Transverse colon (tissue), 4 donors: ENCODE measurements around the gene MTHFD1.

Experiments
- CTCF ChIP-seq, 5 experiments: fragments of 200-600 bp in 3 of 5; fragments of 450-650 bp in 2 of 5; sonication (generic) in 3 of 5; IDR thresholded peaks; 1 replicate in 2 of 5; 2 replicates in 3 of 5; pipeline ENCODE4 v1.5.1; 2016 to 2017; ENCODE audit warnings: antibody characterized with exemption in 5 of 5, inconsistent platforms in 3 of 5, mild to moderate bottlenecking in 2 of 5, moderate library complexity in 1 of 5
- EP300 ChIP-seq: sonication (generic); formaldehyde crosslinking; IDR thresholded peaks from one replicate; pipeline ENCODE4 v1.6.1; 2017; ENCODE audit warnings: antibody characterized with exemption, low read depth
- POLR2A ChIP-seq: fragments of 450-650 bp; IDR thresholded peaks from one replicate; pipeline ENCODE4 v1.6.1; 2016; ENCODE audit warnings: antibody characterized with exemption, mild to moderate bottlenecking, moderate library complexity
- POLR2AphosphoS5 ChIP-seq, 3 donors: sonication (generic); formaldehyde crosslinking; IDR thresholded peaks; one replicate each; pipeline ENCODE4 v1.6.1; 2016; ENCODE audit warnings: antibody characterized with exemption in 3 of 3

DNA sequence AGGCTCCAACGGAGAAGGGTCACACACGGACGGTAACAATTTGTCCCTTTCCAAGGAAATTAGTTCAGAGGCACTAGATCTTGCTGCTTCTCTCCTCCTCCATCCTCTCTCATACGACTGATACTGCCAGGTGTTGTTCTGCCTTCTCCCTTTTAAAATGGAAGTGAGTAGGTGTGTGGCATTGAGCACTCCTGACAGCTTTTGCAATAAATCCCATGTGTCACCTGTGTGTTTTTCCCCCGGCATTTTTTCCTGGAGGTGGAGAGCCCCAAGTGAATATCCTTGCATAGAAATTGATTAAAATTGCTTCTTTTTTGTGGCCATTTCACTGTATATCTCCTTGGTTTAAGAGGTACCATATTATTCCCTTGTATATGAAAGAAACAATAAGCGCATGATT, 51.0 kb downstream of the MTHFD1 start:
- TF ChIP-seq CTCF (IDR thresholded peaks at IDR 0.05), result no peak
- TF ChIP-seq POLR2A, result no peak
- no peak for TF ChIP-seq POLR2AphosphoS5 (IDR thresholded peaks at IDR 0.05)
- no peak for TF ChIP-seq EP300
